ENCODE data around the gene HERC5. TPM values are rescaled to one million over a fixed set of nuclear protein-coding genes. Genes with fewer than 3 reads are reported as not detected.

HERC5 gene
- total RNA-seq, 6 donors from 2014 or later, result 4.3 to 18.1 (median 9.8) TPM

- ATAC-seq (ENCODE audit: low FRiP score in 2 of 2) (no peak), DNase-seq (no peak)
- Histone ChIP-seq H3K9me3 (no peaks in the 10 kb centered on the region), H3K36me3 (peaks cover under 1 to 41% (median 3%) of the 10 kb centered on the region in 4 donors), H3K27me3 (no peaks in the 10 kb centered on the region), H3K4me1 (no peaks in the 10 kb centered on the region), H3K4me3 (no peak overlapping the region), H3K27ac (no peak overlapping the region)
- TF ChIP-seq POLR2A (IDR thresholded peaks at IDR 0.05) (no peak), POLR2AphosphoS5 (IDR thresholded peaks at IDR 0.05) (no peak), CTCF (IDR thresholded peaks at IDR 0.05) (no peak), EP300 (IDR thresholded peaks at IDR 0.05) (no peak)
- 75 to 78% methylated on average over 1 of the region's 1 CpG for WGBS, 2 donors
Observed at GRCh38 chr4:88413801-88414200, 43.1 kb upstream of the HERC5 start.

GRCh38 chr4:88414755-88415154, 42.2 kb upstream of the HERC5 start:
- Histone ChIP-seq H3K4me3 (no peak overlapping the region), H3K27ac (no peak overlapping the region), H3K9me3 (no peaks in the 10 kb centered on the region), H3K4me1 (no peaks in the 10 kb centered on the region), H3K36me3 (peaks cover 0 to 35% (median 3%) of the 10 kb centered on the region in 4 donors), H3K27me3 (no peaks in the 10 kb centered on the region)
- 88 to 89% methylated on average over 4 of the region's 4 CpGs for WGBS, 2 donors
- ATAC-seq (ENCODE audit: low FRiP score in 2 of 2) (no peak), DNase-seq (no peak)
- TF ChIP-seq CTCF (IDR thresholded peaks at IDR 0.05) (no peak), EP300 (IDR thresholded peaks at IDR 0.05) (no peak), POLR2AphosphoS5 (IDR thresholded peaks at IDR 0.05) (no peak), POLR2A (IDR thresholded peaks at IDR 0.05) (no peak)

DNA sequence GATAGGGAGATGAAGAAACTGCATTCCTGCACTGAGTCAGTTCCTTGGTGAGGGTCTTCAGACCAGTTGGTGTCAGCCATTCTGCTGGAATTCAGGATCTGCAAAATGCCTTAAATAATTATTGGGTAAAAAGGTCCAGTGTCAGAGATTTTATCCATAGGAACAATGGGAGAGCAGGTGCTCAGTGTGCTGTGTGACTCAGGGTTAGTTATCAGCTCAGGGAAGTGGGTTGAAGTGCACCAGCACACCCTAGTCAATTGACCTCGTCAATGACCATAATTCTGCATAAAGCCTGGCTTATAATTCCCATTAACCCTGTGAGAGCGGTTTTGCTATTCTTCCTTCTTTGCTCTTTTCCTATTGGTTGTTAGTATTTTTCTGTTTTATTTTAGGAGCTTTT, 40.9 kb upstream of the HERC5 start:
- Histone ChIP-seq H3K9me3 (no peaks in the 10 kb centered on the region), H3K4me3 (no peak overlapping the region), H3K36me3 (peaks cover 0 to 31% (median 3%) of the 10 kb centered on the region in 4 donors), H3K27ac (no peak overlapping the region), H3K27me3 (no peaks in the 10 kb centered on the region), H3K4me1 (no peaks in the 10 kb centered on the region)
- WGBS, 2 donors, result 81 to 89% methylated on average over 2 of the region's 2 CpGs
- no peak for ATAC-seq (ENCODE audit: low FRiP score in 2 of 2)
- no peak for TF ChIP-seq POLR2A (IDR thresholded peaks at IDR 0.05)
- TF ChIP-seq POLR2AphosphoS5 (IDR thresholded peaks at IDR 0.05), result no peak
- no peak for TF ChIP-seq CTCF (IDR thresholded peaks at IDR 0.05)
- no peak for TF ChIP-seq EP300 (IDR thresholded peaks at IDR 0.05)
- DNase-seq, result no peak

GRCh38 chr4:88418411-88418810, 38.5 kb upstream of the HERC5 start:
- H3K27ac ChIP-seq, result no peak overlapping the region
- peaks cover 0 to 17% (median 2%) of the 10 kb centered on the region in 4 donors for H3K36me3 ChIP-seq
- no peak for TF ChIP-seq CTCF (IDR thresholded peaks at IDR 0.05)
- 87 to 91% methylated on average over 3 of the region's 3 CpGs for WGBS, 2 donors
- H3K9me3 ChIP-seq, result no peaks in the 10 kb centered on the region
- no peaks in the 10 kb centered on the region for H3K27me3 ChIP-seq
- ATAC-seq (ENCODE audit: low FRiP score in 2 of 2) (no peak), DNase-seq (no peak)
- H3K4me3 ChIP-seq, result no peak overlapping the region
- H3K4me1 ChIP-seq, result no peaks in the 10 kb centered on the region

DNA sequence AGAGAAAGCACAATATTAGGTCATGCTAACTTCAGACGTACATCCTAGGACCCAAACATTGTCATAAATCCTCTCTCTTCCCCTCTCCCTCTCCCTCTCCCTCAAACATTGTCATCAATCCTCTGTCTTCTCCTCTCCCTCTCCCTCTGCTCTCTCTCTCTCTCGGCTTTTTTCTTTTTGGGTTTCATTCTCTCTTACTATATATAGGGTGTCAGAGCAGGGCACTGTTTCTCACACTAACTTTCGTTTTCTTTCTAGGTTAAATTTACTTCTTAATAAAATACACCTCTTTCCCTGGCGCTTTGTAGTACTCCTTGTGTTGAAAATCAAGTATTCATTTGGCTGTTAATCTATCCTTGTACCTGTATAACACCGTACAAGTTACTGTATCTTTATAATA, 37.0 kb upstream of the HERC5 start:
- peaks cover 0 to 17% (median 1%) of the 10 kb centered on the region in 4 donors for H3K36me3 ChIP-seq
- ATAC-seq (ENCODE audit: low FRiP score in 2 of 2), result no peak
- H3K9me3 ChIP-seq, result no peaks in the 10 kb centered on the region
- no peak overlapping the region for H3K27ac ChIP-seq
- no peaks in the 10 kb centered on the region for H3K27me3 ChIP-seq
- no peak for TF ChIP-seq POLR2AphosphoS5 (IDR thresholded peaks at IDR 0.05)
- TF ChIP-seq POLR2A (IDR thresholded peaks at IDR 0.05), result no peak
- no peak for TF ChIP-seq EP300 (IDR thresholded peaks at IDR 0.05)
- TF ChIP-seq CTCF (IDR thresholded peaks at IDR 0.05), result no peak
- no peaks in the 10 kb centered on the region for H3K4me1 ChIP-seq
- H3K4me3 ChIP-seq, result no peak overlapping the region
- WGBS, 2 donors, result 81 to 83% methylated on average over 5 of the region's 5 CpGs
- DNase-seq, result no peak

Data from upper lobe of left lung (tissue), 6 donors.